Measurements from ENCODE around the gene ERN1.

Gene ERN1

GRCh38 chr17:64097196-64097936 lies 32.6 kb downstream of the ERN1 start (continued):
- no peak for TF ChIP-seq ZBTB49 (tag by site-specific recombination; IDR thresholded peaks at IDR 0.05; ENCODE audit: low read depth)
- peak; percentile 72 for TF ChIP-seq ZNF629 (tag by site-specific recombination; IDR thresholded peaks at IDR 0.05)
- no peak for TF ChIP-seq ZNF692 (tag by site-specific recombination; IDR thresholded peaks at IDR 0.05)
- TF ChIP-seq PRDM4 (tag by site-specific recombination; IDR thresholded peaks at IDR 0.05): peak; percentile 37; the same call in 1 of the 2 replicates
- TF ChIP-seq ATF2 (tag by site-specific recombination; IDR thresholded peaks at IDR 0.05; ENCODE audit: low read depth): no peak
- TF ChIP-seq INSM2 (tag by site-specific recombination; IDR thresholded peaks at IDR 0.05): 0 out of 2 replicates have a peak, but pooled peaks have one; percentile 8
- TF ChIP-seq ZNF175 (tag by site-specific recombination; IDR thresholded peaks at IDR 0.05): no peak

- Histone ChIP-seq H3K27ac (ENCODE audit: extremely low read depth, low read depth, low read length) (no peak overlapping the region), H3K9me3 (ENCODE audit: control insufficient read depth, insufficient read depth, low read depth, low read length) (no peaks in the 10 kb centered on the region), H3K36me3 (ENCODE audit: control insufficient read depth in 2 of 2, insufficient read depth in 1 of 2, low read length in 2 of 2) (peaks cover 0 to 3% of the 10 kb centered on the region in 2 experiments; a peak in 1 of 3 replicates), H3K4me3 (ENCODE audit: low read depth, low read length) (no peak overlapping the region), H3K4me1 (ENCODE audit: control insufficient read depth, insufficient read depth, low read length) (peaks cover 15% of the 10 kb centered on the region; the same call in 1 of the 2 replicates)
- POLR2A ChIA-PET: no interaction called here
- CTCF ChIA-PET: interaction anchor here (1.2 to 1.8 kb wide), 3 partner anchors 37 to 229 kb away, joined by 3 to 6 read pairs (median 3); no protein-coding TSS in a partner anchor
- no peak for TF ChIP-seq ZNF555 (tag by site-specific recombination; conservative IDR thresholded peaks at IDR 0.05)
- no peak for TF ChIP-seq ZNF324 (tag by site-specific recombination; IDR thresholded peaks at IDR 0.05)
- no peak for TF ChIP-seq SALL2 (tag by site-specific recombination; IDR thresholded peaks at IDR 0.05; ENCODE audit: borderline replicate concordance)
- TF ChIP-seq ZNF354C (tag by site-specific recombination; IDR thresholded peaks at IDR 0.05; ENCODE audit: borderline replicate concordance, low read depth): no peak
- TF ChIP-seq ZNF501 (tag by site-specific recombination; IDR thresholded peaks at IDR 0.05): no peak
- no peak for TF ChIP-seq ZNF585B (tag by site-specific recombination; IDR thresholded peaks at IDR 0.05)
- TF ChIP-seq ZNF707 (tag by site-specific recombination; IDR thresholded peaks at IDR 0.05): no peak
- TF ChIP-seq ZNF112 (tag by site-specific recombination; IDR thresholded peaks at IDR 0.05): no peak
- no peak for TF ChIP-seq ZNF121 (tag by site-specific recombination; IDR thresholded peaks at IDR 0.05)
- TF ChIP-seq BCL11A (tag by site-specific recombination; IDR thresholded peaks at IDR 0.05; ENCODE audit: low read depth): no peak
- no peak for TF ChIP-seq ZNF341 (tag by site-specific recombination; IDR thresholded peaks at IDR 0.05; ENCODE audit: low read depth)
- no peak for TF ChIP-seq ZNF704 (tag by site-specific recombination; IDR thresholded peaks at IDR 0.05)
- TF ChIP-seq ZFP41 (tag by site-specific recombination; IDR thresholded peaks at IDR 0.05; ENCODE audit: borderline replicate concordance): no peak
These were observed 33.9 kb downstream of the ERN1 start for GRCh38 chr17:64096037-64096436.

All from HEK293 (cell line).